Measurements from ENCODE around the gene DGKB.

The DGKB gene

DNA sequence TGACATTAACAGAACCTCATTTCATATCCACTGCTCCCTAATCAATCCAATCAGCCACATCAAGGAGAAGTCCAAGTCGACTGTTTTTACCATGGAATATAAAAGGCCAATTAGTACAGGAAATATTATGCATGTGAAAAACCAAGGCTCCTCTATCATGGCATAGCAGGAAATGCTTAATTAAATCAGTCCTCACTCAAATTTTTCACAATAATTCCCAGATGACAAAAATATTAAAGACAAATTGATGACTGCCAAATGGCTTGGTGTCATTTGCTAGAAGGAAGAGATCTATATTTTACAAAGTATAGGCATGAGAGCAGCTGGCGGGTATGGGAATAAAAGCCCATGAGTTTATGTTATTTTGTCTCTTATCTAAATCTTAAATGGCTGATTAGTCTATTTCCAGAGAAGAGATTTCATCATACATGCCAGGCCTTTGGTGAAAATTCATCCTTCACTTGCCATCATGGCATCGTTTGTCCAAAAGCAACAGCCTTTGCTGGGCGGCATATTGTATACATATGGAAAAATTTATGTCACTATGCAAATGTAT is 219.6 kb downstream of the DGKB start:
- no peak for DNase-seq

DNA sequence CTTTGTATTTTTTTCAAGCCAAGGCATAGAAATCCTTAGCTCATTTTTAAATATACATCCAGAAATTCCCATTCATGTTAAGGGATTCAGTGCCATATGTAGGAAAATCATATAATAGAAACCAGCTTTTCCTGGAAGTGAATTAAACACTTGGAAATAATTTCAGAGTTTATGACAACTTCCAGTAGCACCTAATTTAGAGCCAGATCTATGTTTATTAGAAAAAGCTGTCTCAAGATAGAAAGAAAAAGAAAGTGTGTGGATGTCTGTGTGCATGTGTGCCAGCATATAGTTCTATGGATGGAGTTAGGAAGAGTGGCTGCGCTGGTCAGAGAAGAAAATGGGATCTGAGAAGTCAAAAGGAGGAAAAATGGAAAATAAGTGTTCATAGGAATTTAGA is 225.7 kb downstream of the DGKB start:
- no peak for DNase-seq

DNA sequence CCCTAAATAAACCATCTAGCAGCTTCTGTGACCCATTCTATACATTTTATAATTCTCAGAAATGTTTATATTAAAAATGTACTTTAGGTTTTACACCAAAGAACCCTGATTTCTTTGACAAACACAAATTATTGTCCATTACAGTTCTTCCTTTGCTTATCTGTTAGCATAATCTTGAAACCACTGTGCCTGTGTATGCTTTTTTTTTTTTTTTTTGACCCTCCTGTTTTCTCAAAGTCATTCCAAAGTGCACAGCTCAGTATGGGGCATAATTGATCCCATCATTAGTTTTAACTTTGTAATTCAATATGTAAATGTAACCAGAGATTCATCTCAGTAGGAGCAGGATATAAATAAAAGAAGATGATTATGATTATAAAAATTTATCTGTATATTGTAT is 229.3 kb downstream of the DGKB start:
- no peak for DNase-seq

- DNase-seq, result no peak
Observed at GRCh38 chr7:14666913-14667312, 235.6 kb downstream of the DGKB start.

GRCh38 chr7:14666304-14666703 is 236.2 kb downstream of the DGKB start:
- no peak for DNase-seq

DNA sequence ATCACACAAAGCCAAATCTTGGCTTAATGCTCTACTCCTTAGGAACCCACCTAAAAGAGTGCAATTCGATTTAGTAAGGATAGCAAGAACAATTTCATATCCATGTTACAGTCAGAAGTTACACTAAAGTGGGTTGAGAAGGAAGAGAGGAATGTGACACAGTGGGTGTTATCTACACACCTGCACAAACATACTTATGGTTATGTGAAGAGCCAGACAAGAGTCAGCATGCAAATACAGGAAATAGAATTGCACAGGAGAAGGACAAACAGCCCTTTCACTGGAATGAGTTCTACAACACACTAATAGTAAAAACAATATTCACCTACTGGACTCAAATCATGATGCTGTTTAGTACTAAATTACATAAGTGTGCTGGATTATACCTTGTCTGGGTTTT is 262.8 kb downstream of the DGKB start:
- DNase-seq, result no peak

DNA sequence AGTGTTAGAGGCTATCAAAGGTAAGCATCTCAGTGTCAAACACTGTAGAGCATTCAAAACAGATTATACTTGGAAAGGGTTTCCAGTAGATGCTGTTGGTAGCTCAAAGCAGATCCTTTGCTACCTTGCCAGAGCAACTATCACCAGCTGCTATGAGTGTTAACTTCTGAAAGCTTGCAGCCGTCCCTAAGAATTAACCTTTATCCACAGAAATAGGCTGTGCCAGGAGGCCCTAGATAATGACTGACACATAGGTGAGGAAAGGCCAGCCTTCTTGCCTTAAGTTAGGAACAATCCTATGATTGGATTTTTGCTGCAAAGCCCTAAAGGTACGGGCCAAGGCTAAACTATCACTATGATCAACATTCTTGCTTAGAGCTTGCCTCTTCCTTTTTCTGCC is 263.2 kb downstream of the DGKB start:
- DNase-seq, result no peak

- DNase-seq, result no peak
Observed at GRCh38 chr7:14637968-14638367, 264.6 kb downstream of the DGKB start.

- no peak for DNase-seq
Observed at GRCh38 chr7:14635955-14636354, 266.6 kb downstream of the DGKB start.

DNA sequence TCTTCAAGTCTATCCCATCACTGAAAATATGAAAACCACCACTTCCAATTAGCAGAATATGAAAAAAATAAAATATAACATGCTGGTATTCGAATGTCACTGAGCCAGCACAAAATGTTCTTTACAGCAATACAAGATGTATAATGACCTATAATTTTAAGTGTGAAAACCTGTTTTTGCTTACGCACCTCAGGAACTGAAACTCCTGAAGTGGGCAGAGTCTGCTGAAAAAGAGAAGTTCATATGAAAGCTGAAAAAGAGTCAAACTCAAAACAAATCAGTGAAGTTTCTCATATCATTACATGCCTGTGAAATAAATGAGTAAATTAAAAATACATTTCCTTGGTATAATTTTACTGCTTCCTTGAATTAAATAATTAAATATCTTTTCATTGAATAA is 272.5 kb downstream of the DGKB start:
- peak in 1 of 4 experiments; percentile 7 for DNase-seq

DNA sequence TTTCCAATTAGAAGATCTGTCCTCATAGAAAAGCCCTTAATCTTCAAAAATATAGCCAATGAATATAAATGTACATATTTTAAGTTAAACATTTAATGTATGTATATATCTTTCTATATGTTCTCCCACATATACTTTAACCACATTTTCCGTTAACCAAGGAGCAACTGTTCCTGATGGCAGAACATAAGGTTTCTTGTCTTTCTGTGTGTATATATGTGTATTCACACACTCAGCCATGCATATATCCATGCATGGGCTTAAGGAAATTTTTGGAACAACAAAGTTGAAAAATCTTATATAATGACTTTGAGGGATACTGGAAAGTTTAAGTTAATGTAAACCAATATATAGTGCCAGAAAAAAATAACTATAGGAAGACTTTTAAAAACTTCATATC is 274.0 kb downstream of the DGKB start:
- DNase-seq, result no peak

DNA sequence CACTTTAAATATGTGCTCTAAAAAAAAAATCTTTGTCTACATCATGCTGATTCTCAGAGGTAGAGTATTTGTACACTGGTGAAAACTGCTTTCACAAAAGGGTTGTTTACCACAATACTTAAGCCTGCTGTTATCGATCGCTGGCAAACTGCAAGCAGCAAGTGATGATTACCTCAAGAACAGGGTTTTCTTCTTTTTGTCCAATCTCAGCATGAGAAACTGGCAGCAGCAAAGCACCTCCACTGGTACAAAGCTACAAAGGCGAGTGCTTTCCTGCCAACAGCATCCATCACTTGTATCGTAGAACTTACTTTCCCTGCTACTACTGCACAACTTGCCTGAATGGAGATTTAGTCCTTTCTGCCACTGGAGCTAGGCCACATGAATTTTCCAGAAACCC is 276.5 kb downstream of the DGKB start:
- DNase-seq, result no peak

GRCh38 chr7:14622559-14622958 is 280.0 kb downstream of the DGKB start:
- no peak for DNase-seq

DNA sequence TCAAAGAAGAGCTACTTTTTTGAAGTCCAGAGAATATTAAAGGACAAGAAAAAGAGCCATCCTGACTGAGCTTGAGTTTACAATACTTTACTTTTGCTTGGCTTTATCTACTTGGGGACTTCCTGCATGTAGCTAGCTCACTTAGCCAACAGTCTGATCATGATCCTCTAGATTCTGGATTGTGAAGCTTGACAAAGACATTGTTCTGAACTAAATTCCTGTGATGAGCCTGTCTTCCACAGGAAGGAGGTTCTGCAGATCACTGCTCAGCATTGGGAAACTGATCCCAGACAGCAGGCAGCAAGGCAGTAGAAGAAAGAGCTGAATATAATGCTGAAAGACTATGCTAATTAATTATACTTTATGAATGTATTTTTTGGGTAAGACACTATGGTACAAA is 296.4 kb downstream of the DGKB start:
- DNase-seq, result no peak

- DNase-seq, result no peak
Observed at GRCh38 chr7:14604606-14605005, 297.9 kb downstream of the DGKB start.

- DNase-seq, result no peak
Observed at GRCh38 chr7:14602851-14603250, 299.7 kb downstream of the DGKB start.

DNA sequence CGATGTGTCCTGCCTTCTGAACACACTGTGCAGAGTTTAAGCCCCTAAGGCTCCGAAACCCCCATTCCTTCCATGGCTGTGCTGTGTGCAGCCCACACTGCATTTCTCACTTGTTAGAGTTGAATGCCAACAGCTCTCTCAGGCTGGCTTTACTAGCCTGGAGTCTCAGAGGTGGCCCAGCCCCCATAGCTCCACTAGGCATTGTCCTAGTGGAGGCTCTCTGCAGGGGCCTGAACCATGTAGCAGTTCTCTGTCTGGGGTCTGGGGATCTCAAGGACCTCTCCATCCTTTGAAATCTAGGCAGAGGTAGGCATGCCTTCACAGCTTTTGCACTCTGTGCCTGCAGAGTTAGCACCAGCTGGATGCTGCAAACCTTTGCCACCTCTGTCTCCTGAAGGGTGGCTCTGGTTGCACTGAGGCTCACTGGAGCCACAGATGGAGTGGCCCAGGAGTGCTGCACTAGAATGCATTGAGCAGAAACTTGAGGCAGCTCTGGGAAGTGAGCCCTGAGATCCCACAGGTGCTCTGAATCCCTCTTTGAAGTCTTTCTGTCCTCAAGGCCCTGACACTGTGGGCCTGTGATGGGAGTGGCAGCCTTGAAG is 301.7 kb downstream of the DGKB start:
- DNase-seq, result no peak

- no peak for DNase-seq
Observed at GRCh38 chr7:14598978-14599377, 303.6 kb downstream of the DGKB start.

DNA sequence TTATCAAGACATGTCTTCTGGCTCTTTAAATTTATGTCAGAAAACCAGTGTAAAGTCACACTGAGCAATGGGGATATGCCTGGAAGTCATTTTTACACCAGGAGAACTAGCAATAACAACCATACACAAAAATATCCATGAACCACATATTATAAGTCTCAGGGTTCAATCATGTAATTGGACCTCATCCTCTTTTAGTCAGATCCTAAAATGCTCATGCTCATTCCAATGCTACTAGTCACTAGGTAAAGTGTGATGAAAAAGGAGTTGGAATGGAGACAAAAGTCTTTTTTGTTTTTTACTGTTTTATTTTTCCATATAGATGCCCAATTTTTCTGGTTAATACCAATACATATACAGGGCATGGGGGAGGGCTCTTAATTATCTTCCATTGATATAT is 306.1 kb downstream of the DGKB start:
- DNase-seq, result no peak

- DNase-seq, result no peak
Observed at GRCh38 chr7:14590206-14590605, 312.3 kb downstream of the DGKB start.

DNA sequence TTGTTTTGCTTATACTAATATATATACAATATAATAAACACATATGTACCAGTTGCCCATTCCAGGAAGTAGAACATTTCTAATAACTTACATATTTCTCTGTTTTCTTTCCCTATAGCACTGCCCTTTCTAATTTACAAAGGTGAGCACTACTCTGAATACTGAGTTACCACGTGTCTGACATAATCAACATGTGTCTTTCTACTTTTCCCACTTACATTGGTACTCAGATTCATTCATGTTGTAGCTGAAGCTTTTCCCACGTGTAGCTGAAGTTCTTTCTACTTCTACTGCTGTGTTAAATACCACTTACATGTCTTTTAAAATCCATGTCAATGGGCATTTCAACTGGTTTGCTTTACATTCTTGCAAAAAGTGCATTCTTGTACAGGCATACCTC is 317.3 kb downstream of the DGKB start:
- DNase-seq, result no peak

GRCh38 chr7:14583518-14583917 is 319.0 kb downstream of the DGKB start:
- no peak for DNase-seq

GRCh38 chr7:14582010-14582409 is 320.5 kb downstream of the DGKB start:
- no peak for DNase-seq

GRCh38 chr7:14579971-14580370 is 322.6 kb downstream of the DGKB start:
- no peak for DNase-seq

- no peak for DNase-seq
Observed at GRCh38 chr7:14576578-14576977, 326.0 kb downstream of the DGKB start.
